IMR-90 (cell line): ENCODE measurements around the gene AHI1. TPM values are rescaled to one million over a fixed set of nuclear protein-coding genes. Genes with fewer than 3 reads are reported as not detected.

Source experiments
- ATAC-seq: fragments of 200-7000 bp; cut with Tn5 transposase; 2 replicates; pipeline ENCODE4 v1.9.1; 2020; ENCODE audit warnings: low read depth, mild to moderate bottlenecking, moderate library complexity
- BruUV-seq: library from RNA; stranded (reverse); fragments of 400-500 nt; replicated peaks from 2 replicates; lab custom pipeline; 2021; lab: Mats Ljungman, UMichigan
- CTCF ChIA-PET: fragments of 300-600 bp; formaldehyde crosslinking; extraction: SDS; loops from one replicate; lab custom pipeline; 2021; ENCODE audit warnings: antibody characterized with exemption; lab: Yijun Ruan, JAX
- POLR2A ChIA-PET: fragments of 300-600 bp; sonication (Branson Sonifier 250); formaldehyde crosslinking; loops from one replicate; lab custom pipeline; 2022; ENCODE audit warnings: antibody characterized with exemption; ENCODE audit not compliant: unreplicated experiment; lab: Charles Lee
- DNase-seq: peaks from one replicate; pipeline ENCODE4 v3.0.0; 2013
- H2AFZ ChIP-seq: replicated peaks from 2 replicates; pipeline ENCODE3; 2013; ENCODE audit warnings: low read length, mild to moderate bottlenecking; ENCODE audit not compliant: poor library complexity
- H2AK5ac ChIP-seq: 2 replicates; pipeline ENCODE4 v1.6.1; 2013; ENCODE audit warnings: low read depth, low read length, inconsistent platforms
- H2AK9ac ChIP-seq: replicated peaks from 2 replicates; pipeline ENCODE3; 2013; ENCODE audit warnings: mild to moderate bottlenecking, low read depth, low read length, moderate library complexity; ENCODE audit not compliant: poor library complexity
- H2BK120ac ChIP-seq: 2 replicates; pipeline ENCODE4 v1.6.1; 2013; ENCODE audit warnings: low read depth, low read length, inconsistent platforms
- H2BK15ac ChIP-seq: 3 replicates; pipeline ENCODE4 v1.6.1; 2013; ENCODE audit warnings: low read depth, low read length, inconsistent platforms
- H2BK20ac ChIP-seq: 2 replicates; pipeline ENCODE4 v1.6.1; 2013; ENCODE audit warnings: low read depth, mild to moderate bottlenecking, inconsistent platforms, low read length, moderate library complexity
- H2BK5ac ChIP-seq: 2 replicates; pipeline ENCODE4 v1.6.1; 2013; ENCODE audit warnings: mild to moderate bottlenecking, low read depth, low read length, inconsistent platforms; ENCODE audit not compliant: poor library complexity, severe bottlenecking
- H3K14ac ChIP-seq: replicated peaks from 2 replicates; pipeline ENCODE4 v1.6.1; 2013; ENCODE audit warnings: low read depth, low read length, inconsistent platforms
- H3K18ac ChIP-seq: 2 replicates; pipeline ENCODE4 v1.6.1; 2013; ENCODE audit warnings: low read depth, low read length, control low read depth
- H3K23ac ChIP-seq: 2 replicates; pipeline ENCODE4 v1.6.1; 2013; ENCODE audit warnings: low read depth, low read length, inconsistent platforms
- H3K27ac ChIP-seq: 2 replicates; pipeline ENCODE4 v1.5.1; 2013; ENCODE audit warnings: mild to moderate bottlenecking, control low read depth, low read length; ENCODE audit not compliant: insufficient read depth
- H3K27me3 ChIP-seq: 2 replicates; pipeline ENCODE4 v1.6.1; 2013; ENCODE audit warnings: low read length; ENCODE audit not compliant: control insufficient read depth, insufficient read depth
- H3K36me3 ChIP-seq: 2 replicates; pipeline ENCODE4 v1.6.1; 2013; ENCODE audit warnings: low read length, mixed read lengths; ENCODE audit not compliant: control insufficient read depth, insufficient read depth
- H3K4ac ChIP-seq: 2 replicates; pipeline ENCODE4 v1.6.1; 2013; ENCODE audit warnings: low read depth, low read length, inconsistent platforms
- H3K4me1 ChIP-seq: 2 replicates; pipeline ENCODE4 v1.6.1; 2013; ENCODE audit warnings: low read length, mixed read lengths; ENCODE audit not compliant: control insufficient read depth, insufficient read depth
- H3K4me2 ChIP-seq: 2 replicates; pipeline ENCODE4 v1.6.1; 2013; ENCODE audit warnings: low read depth, mild to moderate bottlenecking, control low read depth, low read length, moderate library complexity
- H3K4me3 ChIP-seq: 2 replicates; pipeline ENCODE4 v1.5.1; 2013; ENCODE audit warnings: low read depth, mild to moderate bottlenecking, control low read depth, low read length, moderate library complexity; ENCODE audit not compliant: insufficient read depth
- H3K56ac ChIP-seq: 2 replicates; pipeline ENCODE4 v1.6.1; 2013; ENCODE audit warnings: low read length, inconsistent platforms; ENCODE audit not compliant: insufficient read depth; ENCODE audit errors: extremely low read depth
- H3K79me1 ChIP-seq, 2 experiments: 2 replicates each; pipeline ENCODE4 v1.6.1; 2013; ENCODE audit warnings: low read length in 2 of 2, inconsistent platforms in 1 of 2, low read depth in 1 of 2
- H3K9ac ChIP-seq: 2 replicates; pipeline ENCODE4 v1.6.1; 2013; ENCODE audit warnings: low read depth, low read length, control low read depth
- H3K9me1 ChIP-seq: 2 replicates; pipeline ENCODE4 v1.6.1; 2013; ENCODE audit warnings: low read length, inconsistent platforms; ENCODE audit not compliant: insufficient read depth
- H3K9me3 ChIP-seq: 2 replicates; pipeline ENCODE4 v1.6.1; 2013; ENCODE audit warnings: low read length; ENCODE audit not compliant: control insufficient read depth, insufficient read depth
- H4K20me1 ChIP-seq: 2 replicates; pipeline ENCODE4 v1.6.1; 2013; ENCODE audit warnings: low read length, inconsistent platforms; ENCODE audit not compliant: insufficient read depth
- H4K5ac ChIP-seq: 2 replicates; pipeline ENCODE4 v1.6.1; 2013; ENCODE audit warnings: mild to moderate bottlenecking, low read depth, low read length, control low read depth
- H4K8ac ChIP-seq, 2 experiments: 2 replicates each; pipeline ENCODE4 v1.6.1; 2013; ENCODE audit warnings: low read depth in 2 of 2, low read length in 2 of 2, control low read depth in 1 of 2, inconsistent platforms in 1 of 2
- H4K91ac ChIP-seq: 2 replicates; pipeline ENCODE4 v1.6.1; 2013; ENCODE audit warnings: low read depth, low read length, inconsistent platforms; ENCODE audit not compliant: insufficient read depth
- BHLHE40 ChIP-seq: fragments of 150-350 bp; IDR thresholded peaks from 2 replicates; pipeline ENCODE4 v1.6.1; 2016; ENCODE audit warnings: mild to moderate bottlenecking, low read depth, low read length
- CEBPB ChIP-seq: IDR thresholded peaks from 2 replicates; pipeline ENCODE4 v1.6.1; 2012; ENCODE audit warnings: low read depth, low read length, improper control_type of control experiment
- CHD1 ChIP-seq: IDR thresholded peaks from 2 replicates; pipeline ENCODE4 v1.6.1; 2012; ENCODE audit warnings: low read depth, low read length, improper control_type of control experiment
- CTCF ChIP-seq: conservative IDR thresholded peaks from 2 replicates; pipeline ENCODE4 v1.5.1; 2012; ENCODE audit warnings: mild to moderate bottlenecking, low read depth, low read length, improper control_type of control experiment
- ELK1 ChIP-seq: fragments of 150-350 bp; IDR thresholded peaks from 2 replicates; pipeline ENCODE4 v1.6.1; 2016; ENCODE audit warnings: low read depth, mild to moderate bottlenecking, low read length, moderate library complexity, borderline replicate concordance
- FOS ChIP-seq: fragments of 150-350 bp; IDR thresholded peaks from 2 replicates; pipeline ENCODE4 v1.6.1; 2016; ENCODE audit warnings: low read depth, low read length
- MAFK ChIP-seq: IDR thresholded peaks from 2 replicates; pipeline ENCODE4 v1.6.1; 2012; ENCODE audit warnings: low read depth, low read length, improper control_type of control experiment
- MAZ ChIP-seq: IDR thresholded peaks from 2 replicates; pipeline ENCODE4 v1.6.1; 2012; ENCODE audit warnings: low read depth, mild to moderate bottlenecking, low read length, improper control_type of control experiment, moderate library complexity, borderline replicate concordance
- NFE2L2 ChIP-seq: fragments of 150-350 bp; IDR thresholded peaks from 2 replicates; pipeline ENCODE4 v1.6.1; 2016; ENCODE audit warnings: low read depth, mild to moderate bottlenecking, low read length
- RAD21 ChIP-seq: IDR thresholded peaks from 2 replicates; pipeline ENCODE4 v1.6.1; 2012; ENCODE audit warnings: low read length, improper control_type of control experiment
- RCOR1 ChIP-seq: IDR thresholded peaks from 2 replicates; pipeline ENCODE4 v1.6.1; 2012; ENCODE audit warnings: mild to moderate bottlenecking, low read length, improper control_type of control experiment; ENCODE audit not compliant: insufficient replicate concordance
- RFX5 ChIP-seq: IDR thresholded peaks from 2 replicates; pipeline ENCODE4 v1.8.0; 2012; ENCODE audit warnings: low read depth, mild to moderate bottlenecking, low read length, moderate library complexity
- SMC3 ChIP-seq: fragments of 150-350 bp; IDR thresholded peaks from 2 replicates; pipeline ENCODE4 v1.6.1; 2016; ENCODE audit warnings: low read depth, mild to moderate bottlenecking, antibody characterized with exemption, low read length, moderate library complexity
- USF2 ChIP-seq: fragments of 150-350 bp; IDR thresholded peaks from 2 replicates; pipeline ENCODE4 v1.6.1; 2017; ENCODE audit warnings: mild to moderate bottlenecking, antibody characterized with exemption, low read length, low read depth
- WGBS, 2 experiments: methylation state at CpG; one replicate each; pipeline versions ENCODE4 v1.1.5 to v1.1.7; 2013; ENCODE audit warnings: missing lambda C conversion rate in 2 of 2; ENCODE audit not compliant: insufficient read length in 1 of 2; ENCODE audit errors: extremely low coverage in 2 of 2; 5-methylcytosine and 5-hydroxymethylcytosine counted together
- dilution Hi-C: fragments of 300-500 bp; cut with HindIII; formaldehyde crosslinking; loops from one replicate; pipeline ENCODE4 v1.14.3; 2018; ENCODE audit warnings: low sequenced_read_pairs; ENCODE audit not compliant: unreplicated experiment
- in situ Hi-C: fragments of 300-500 bp; cut with MboI; formaldehyde crosslinking; loops from 3 replicates; pipeline ENCODE4 v1.14.3; 2019; ENCODE audit warnings: low sequenced_read_pairs, inconsistent platforms, mixed read lengths
- intact Hi-C: fragments of 100-400 bp; cut with micrococcal nuclease; formaldehyde crosslinking; loops from 2 replicates; pipeline ENCODE4 v1.10.0; 2022
- polyA plus RNA-seq, 3 experiments: library from polyadenylated mRNA; depleted of rRNA; stranded (reverse); fragments of >200 nt; gene quantifications; 2 replicates each; pipeline ENCODE4 v1.2.3, GENCODE V29; 2012; ENCODE audit warnings: low replicate concordance in 1 of 3
- total RNA-seq: library from RNA; depleted of rRNA; stranded (reverse); fragments of >200 nt; gene quantifications from 2 replicates; pipeline ENCODE4 v1.2.3, GENCODE V29; 2012

The AHI1 gene
- total and polyA plus RNA-seq, 2 of the 4 experiments (the other 2 are of a cell fraction): 9.5 to 19.4 TPM

- no peak overlapping the region for H2BK120ac ChIP-seq
- no peak overlapping the region for H3K4me3 ChIP-seq
- H3K4me2 ChIP-seq: no peak overlapping the region
- no peak overlapping the region for H3K23ac ChIP-seq
- dilution Hi-C loops (no loop called here), intact Hi-C loops (no loop called here), in situ Hi-C loops (no loop called here)
- no peak overlapping the region for H4K5ac ChIP-seq
- no TSS peak for BruUV-seq
- H2AK5ac ChIP-seq: no peak overlapping the region
- no peak overlapping the region for H2BK5ac ChIP-seq
- peaks cover 4% of the 10 kb centered on the region; the same call in 1 of the 2 replicates for H3K36me3 ChIP-seq
- no peak overlapping the region for H3K14ac ChIP-seq
- H3K18ac ChIP-seq: no peak overlapping the region
- H3K79me1 ChIP-seq: no peaks in the 10 kb centered on the region
- H3K56ac ChIP-seq: no peak overlapping the region
- H3K27me3 ChIP-seq: no peaks in the 10 kb centered on the region
- no peaks in the 10 kb centered on the region for H4K20me1 ChIP-seq
- H3K27ac ChIP-seq: no peak overlapping the region
- no peak overlapping the region for H3K9ac ChIP-seq
- no peak overlapping the region for H4K8ac ChIP-seq
- WGBS, 2 experiments: no CpG with 5 or more reads among the region's 2 CpGs
- no peak overlapping the region for H2AFZ ChIP-seq
- H3K4ac ChIP-seq: no peak overlapping the region
- TF ChIP-seq MAZ (no peak), CEBPB (no peak), CHD1 (no peak), RFX5 (no peak), CTCF (no peak), BHLHE40 (no peak), SMC3 (no peak), USF2 (no peak), RAD21 (no peak), FOS (no peak), NFE2L2 (no peak), ELK1 (no peak), RCOR1 (no peak), MAFK (no peak)
- no peak overlapping the region for H2BK15ac ChIP-seq
- POLR2A ChIA-PET: no interaction called here
- DNase-seq: no peak
- H3K9me3 ChIP-seq: no peaks in the 10 kb centered on the region
- no peak overlapping the region for H2BK20ac ChIP-seq
- H2AK9ac ChIP-seq: no peak overlapping the region
- no peak for ATAC-seq
- no peaks in the 10 kb centered on the region for H3K4me1 ChIP-seq
- no peak overlapping the region for H4K91ac ChIP-seq
- H3K9me1 ChIP-seq: no peaks in the 10 kb centered on the region
- CTCF ChIA-PET: no interaction called here
These were observed 173.6 kb downstream of the AHI1 start for GRCh38 chr6:135323979-135324378.
